Measurements from ENCODE around the gene ASIC4.
A peak's percentile ranks its signal among the peaks of the same experiment; 100 is the strongest.

The ASIC4 gene

DNA sequence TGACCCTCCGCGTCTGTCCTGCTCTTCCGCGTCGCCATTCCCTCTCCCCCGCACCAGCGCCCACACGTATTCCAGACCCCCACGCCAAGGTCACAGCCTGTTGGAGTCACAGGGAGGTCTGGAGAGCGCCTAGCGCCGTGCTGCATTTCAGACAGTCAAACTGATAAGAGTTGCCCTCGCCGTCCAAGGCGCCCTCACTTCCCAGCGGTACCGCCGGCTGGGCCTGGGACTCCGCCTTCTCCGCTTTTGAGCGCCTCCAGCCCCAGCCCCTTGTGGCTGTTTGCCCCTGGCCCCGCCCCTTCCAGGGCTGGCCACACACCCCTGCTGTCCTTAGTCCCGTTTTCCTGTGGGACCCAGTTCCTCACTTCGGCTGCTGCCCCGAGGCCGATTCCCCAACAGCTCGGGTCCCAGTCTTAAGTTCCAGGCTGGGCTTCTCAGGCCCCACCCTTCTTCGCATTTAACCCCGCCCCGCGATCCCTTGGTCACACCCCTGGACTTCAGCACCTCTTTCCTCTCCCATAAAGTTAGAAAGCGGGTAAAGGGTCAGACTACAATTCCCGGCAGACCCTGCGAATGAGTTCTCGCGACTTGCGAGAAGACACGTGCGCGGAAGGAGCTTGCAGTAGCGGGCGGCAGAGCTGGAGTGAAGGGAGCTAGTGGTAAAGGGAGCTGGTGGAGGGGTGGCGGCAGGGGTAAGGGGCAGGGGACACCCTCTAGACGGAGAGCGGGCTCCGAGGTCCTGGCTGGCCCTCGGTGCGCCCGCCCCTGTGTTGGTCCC is 15.8 kb upstream of the ASIC4 start, which contains the start of gene GMPPA:
Gene GMPPA, plus strand, starts transcription at position 612 of the 778 bp plus-strand sequence. CDS start 1,085 bp downstream, outside the sequence.
- peak; percentile 28 to 67 for DNase-seq

DNA sequence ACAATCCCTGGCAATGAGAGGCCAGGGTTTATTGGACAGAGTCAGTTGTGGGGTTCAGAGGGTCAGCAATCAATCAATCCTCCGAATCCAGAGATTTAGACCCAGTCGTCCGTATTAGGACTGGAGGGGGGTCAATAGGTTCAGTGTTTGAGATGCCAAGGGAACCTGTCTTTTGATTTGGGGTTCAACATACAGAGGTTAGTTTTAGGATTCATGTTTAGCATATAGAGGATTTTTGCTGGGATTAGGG is 15.3 kb upstream of the ASIC4 start:
- DNase-seq, result no peak

- no peak for DNase-seq
Measured at GRCh38 chr2:219499555-219499954, 14.7 kb upstream of the ASIC4 start.

DNA sequence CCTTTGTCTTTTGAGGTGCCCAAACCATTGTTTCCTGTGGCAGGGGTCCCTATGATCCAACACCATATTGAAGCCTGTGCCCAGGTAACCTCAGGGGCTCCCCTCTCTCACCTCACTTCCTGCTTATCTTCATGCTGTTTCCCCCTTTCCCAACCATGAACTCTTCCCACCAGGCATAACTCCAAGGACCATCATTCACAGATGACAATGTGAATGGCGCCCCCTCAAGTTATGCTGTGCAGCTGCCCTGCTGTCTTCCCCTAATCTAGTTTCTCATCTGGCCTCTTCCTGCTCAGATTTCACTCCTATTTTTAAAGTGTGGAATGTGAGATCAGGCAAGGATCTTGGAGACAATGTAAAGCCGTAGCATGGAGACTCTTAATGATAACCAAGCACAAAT is 14.1 kb upstream of the ASIC4 start:
- DNase-seq, result no peak

DNA sequence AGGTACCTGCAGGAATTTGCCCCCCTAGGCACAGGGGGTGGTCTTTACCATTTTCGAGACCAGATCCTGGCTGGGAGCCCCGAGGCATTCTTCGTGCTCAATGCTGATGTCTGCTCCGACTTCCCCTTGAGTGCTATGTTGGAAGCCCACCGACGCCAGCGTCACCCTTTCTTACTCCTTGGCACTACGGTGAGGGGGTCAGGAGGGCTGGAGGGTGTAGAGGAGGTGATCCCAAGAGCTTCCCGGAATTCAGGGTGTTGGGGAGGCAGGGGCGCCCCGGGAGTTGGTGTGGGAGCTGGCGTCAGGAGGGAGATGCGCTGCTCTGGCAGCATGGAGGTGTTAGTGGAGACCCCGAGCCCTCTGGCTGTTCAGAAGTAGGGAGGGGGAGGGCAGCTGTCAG is 12.4 kb upstream of the ASIC4 start:
- no peak for DNase-seq

- no peak for DNase-seq
Measured at GRCh38 chr2:219502618-219503017, 11.7 kb upstream of the ASIC4 start.

GRCh38 chr2:219505585-219505984 is 8.7 kb upstream of the ASIC4 start:
- DNase-seq, result no peak

GRCh38 chr2:219506153-219506801 is 8.0 kb upstream of the ASIC4 start:
- no peak for DNase-seq

DNA sequence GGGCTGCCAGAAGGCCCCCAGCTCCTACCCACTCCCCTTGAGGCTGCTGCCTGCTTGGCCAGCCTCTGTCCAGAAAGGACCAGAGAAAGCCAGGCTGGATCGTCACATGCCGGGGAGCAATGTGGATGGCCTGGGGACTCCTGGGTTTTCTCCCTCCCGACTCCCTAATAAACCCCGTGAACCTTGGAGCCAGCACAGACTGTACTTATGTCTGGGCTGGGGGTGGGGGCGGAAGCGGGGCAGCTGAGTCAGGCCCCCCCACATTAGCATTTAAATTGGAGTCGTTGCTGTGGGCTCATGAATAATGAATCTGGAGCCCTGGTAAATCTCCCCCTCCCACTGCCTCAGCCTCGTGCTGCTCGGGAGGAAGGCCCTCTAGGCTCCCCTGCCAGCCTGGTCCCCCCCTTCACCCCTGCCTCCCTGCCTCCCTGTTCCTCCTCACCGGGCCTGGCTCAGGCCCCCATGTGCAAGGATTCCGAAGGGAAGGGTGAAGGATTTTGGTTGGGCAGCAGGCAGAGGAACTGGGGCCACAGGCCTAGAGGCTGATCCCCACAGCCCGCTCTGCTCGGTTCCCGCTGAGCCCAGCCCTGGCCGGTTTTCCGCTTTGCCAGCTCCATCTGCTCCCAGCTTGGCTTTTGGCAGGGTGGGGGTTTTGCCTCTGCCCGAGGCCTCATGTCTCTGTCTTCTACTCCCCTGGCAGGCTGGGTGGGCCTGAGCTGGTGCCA is 7.3 kb upstream of the ASIC4 start:
- no peak for DNase-seq

- DNase-seq, result no peak
Measured at GRCh38 chr2:219507581-219508443, 6.5 kb upstream of the ASIC4 start.

DNA sequence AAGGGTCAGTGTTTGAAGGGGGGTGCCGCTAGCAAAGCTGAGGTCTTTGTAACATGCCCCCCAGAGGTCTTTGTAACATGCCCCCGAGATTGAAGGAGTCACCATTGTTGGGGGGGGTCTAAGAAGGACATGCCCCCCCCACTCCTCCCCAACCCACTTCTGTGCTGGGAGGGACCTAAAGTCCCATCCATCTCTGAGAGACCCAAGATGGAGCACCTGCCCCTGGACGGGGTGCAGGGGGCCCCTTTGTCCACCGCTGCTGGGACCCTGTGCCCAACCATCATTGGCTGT is 5.9 kb upstream of the ASIC4 start:
- DNase-seq, result no peak

GRCh38 chr2:219508971-219509779 is 5.1 kb upstream of the ASIC4 start:
- DNase-seq, result no peak

GRCh38 chr2:219509780-219510511 is 4.3 kb upstream of the ASIC4 start:
- no peak for DNase-seq

- no peak for DNase-seq
Measured at GRCh38 chr2:219510512-219511135, 3.7 kb upstream of the ASIC4 start.

DNA sequence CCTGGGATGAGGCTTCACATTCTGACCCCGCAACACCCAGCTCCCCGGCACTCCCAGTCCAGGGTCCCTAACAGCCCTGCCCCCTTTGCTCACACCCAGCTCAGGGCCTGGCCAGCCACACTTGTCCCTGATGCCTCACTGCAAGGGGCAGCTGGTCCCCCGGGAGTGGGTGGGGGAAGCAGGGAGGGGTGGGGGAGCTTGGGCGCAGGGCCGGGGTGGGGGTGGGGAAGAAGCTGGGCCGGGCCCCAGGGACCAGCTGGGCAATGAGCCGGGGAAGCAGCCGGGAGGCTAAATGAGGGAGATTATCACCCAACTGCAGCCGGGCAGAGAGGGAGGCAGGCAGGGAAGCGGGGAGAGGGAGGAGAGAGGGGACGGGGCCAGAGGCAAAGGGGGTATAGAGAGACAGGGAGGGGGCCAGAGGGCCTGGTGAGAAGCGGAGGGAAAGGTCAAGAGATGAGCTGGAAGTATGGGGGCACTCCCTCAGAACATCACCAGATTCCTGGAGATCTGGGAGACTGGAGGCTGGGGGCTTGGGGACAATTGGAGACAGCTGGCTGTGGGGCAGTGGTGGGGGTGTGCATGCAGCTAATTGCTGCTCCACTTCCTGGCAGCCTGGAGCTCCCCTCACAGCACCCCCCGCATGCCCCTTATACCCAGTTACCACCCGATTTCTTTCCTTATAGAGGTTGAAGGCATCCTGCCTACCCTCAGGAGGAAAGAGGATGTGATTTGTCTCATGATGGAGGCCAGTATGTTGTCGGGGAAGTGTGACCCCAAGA is 2.5 kb upstream of the ASIC4 start:
- no peak for DNase-seq

- DNase-seq, result no peak
Measured at GRCh38 chr2:219512524-219513216, 1.6 kb upstream of the ASIC4 start.

DNA sequence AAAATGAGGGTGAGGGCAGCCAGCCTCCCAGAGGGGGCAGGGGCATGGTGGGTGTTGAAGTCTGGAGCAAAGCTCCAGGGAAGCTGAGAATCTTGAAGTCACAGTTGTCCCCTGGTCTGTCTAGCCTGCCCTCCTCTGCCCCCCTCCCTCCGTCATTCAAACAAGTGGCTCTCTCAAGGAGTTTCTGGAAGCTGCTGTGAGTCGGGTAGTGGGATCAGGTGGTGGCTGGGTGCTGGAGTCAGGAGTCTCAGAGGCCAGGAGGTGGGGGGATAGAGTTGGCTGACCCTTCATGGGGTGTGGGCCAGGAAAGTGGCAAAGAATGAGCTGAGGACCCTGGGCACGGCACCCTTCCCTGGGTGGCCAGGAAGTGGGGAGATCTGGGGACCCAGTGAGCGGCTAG is 495 bp upstream of the ASIC4 start:
- DNase-seq, result no peak

DNA sequence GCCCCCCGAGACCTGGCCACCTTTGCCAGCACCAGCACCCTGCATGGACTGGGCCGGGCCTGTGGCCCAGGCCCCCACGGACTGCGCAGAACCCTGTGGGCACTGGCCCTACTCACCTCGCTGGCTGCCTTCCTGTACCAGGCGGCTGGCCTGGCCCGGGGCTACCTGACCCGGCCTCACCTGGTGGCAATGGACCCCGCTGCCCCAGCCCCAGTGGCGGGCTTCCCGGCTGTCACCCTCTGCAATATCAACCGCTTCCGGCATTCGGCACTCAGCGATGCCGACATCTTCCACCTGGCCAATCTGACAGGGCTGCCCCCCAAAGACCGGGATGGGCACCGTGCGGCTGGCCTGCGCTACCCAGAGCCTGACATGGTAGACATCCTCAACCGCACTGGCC is 554 bp downstream of the ASIC4 start:
- DNase-seq, result no peak

DNA sequence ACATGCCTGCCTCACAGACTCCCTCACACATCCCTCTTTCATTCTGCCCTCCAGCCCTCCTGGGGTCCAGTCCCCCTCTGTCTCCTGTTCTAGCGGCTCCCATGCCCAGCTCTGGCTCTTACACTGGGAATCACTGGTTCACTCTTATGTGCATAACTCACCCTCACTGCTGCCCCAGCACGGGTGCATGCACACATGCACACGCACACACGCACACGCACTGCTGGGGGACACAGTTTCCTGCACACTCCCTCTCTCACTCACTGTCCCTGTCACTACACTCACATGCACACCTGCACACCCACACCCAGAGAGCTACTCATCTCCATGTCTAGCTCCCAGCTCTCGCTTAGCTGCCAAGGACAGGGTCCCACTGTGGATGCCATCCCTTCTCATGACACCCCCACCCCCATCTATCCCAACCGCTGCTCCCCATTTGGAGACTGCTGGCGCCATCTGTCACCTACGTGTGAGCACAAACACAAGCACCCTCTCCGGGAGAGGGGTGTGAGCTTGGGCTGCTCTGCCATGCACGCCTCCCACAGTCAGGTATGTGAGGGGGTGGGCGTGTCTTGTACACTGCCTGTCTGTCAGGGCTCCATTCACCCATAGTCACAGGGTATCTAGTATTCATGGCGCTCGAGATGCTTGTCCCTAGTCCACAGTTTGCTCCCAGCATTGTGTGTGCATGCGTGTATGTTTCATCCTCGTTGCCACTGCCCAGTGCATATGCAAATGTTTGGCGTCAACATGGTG is 1.8 kb downstream of the ASIC4 start:
- no peak for DNase-seq

All from NCI-H187 (cell line).